ENCODE results near the gene SRRD.

Gene SRRD

GRCh38 chr22:26453216-26453615 lies 30.5 kb upstream of the SRRD start:
- DNase-seq (ENCODE audit: low read depth): no peak

- DNase-seq (ENCODE audit: low read depth): no peak
These were observed 29.7 kb upstream of the SRRD start for GRCh38 chr22:26453812-26454500.

GRCh38 chr22:26457661-26458272 lies 25.9 kb upstream of the SRRD start:
- DNase-seq (ENCODE audit: low read depth): no peak

GRCh38 chr22:26460202-26460601 lies 23.5 kb upstream of the SRRD start:
- DNase-seq (ENCODE audit: low read depth): no peak

- no peak for DNase-seq (ENCODE audit: low read depth)
These were observed 22.4 kb upstream of the SRRD start for GRCh38 chr22:26461188-26461810.

- DNase-seq (ENCODE audit: low read depth): no peak
These were observed 21.6 kb upstream of the SRRD start for GRCh38 chr22:26462051-26462450.

- DNase-seq (ENCODE audit: low read depth): no peak
These were observed 21.0 kb upstream of the SRRD start for GRCh38 chr22:26462641-26463040.

- DNase-seq (ENCODE audit: low read depth): no peak
These were observed 20.5 kb upstream of the SRRD start for GRCh38 chr22:26463101-26463661.

- no peak for DNase-seq (ENCODE audit: low read depth)
These were observed 20.0 kb upstream of the SRRD start for GRCh38 chr22:26463688-26464087.

GRCh38 chr22:26464312-26464711 lies 19.4 kb upstream of the SRRD start:
- DNase-seq (ENCODE audit: low read depth): no peak

- no peak for DNase-seq (ENCODE audit: low read depth)
These were observed 17.5 kb upstream of the SRRD start for GRCh38 chr22:26466196-26466595.

- no peak for DNase-seq (ENCODE audit: low read depth)
These were observed 12.9 kb upstream of the SRRD start for GRCh38 chr22:26470807-26471206.

- DNase-seq (ENCODE audit: low read depth): no peak
These were observed 12.2 kb upstream of the SRRD start for GRCh38 chr22:26471522-26471921.

GRCh38 chr22:26474682-26475081 lies 9.0 kb upstream of the SRRD start:
- no peak for DNase-seq (ENCODE audit: low read depth)

GRCh38 chr22:26476705-26477340 lies 6.9 kb upstream of the SRRD start:
- DNase-seq (ENCODE audit: low read depth): no peak

- DNase-seq (ENCODE audit: low read depth): no peak
These were observed 6.3 kb upstream of the SRRD start for GRCh38 chr22:26477341-26477731.

GRCh38 chr22:26479043-26479791 lies 4.5 kb upstream of the SRRD start:
- no peak for DNase-seq (ENCODE audit: low read depth)

GRCh38 chr22:26479792-26480610 lies 3.7 kb upstream of the SRRD start:
- no peak for DNase-seq (ENCODE audit: low read depth)

GRCh38 chr22:26480611-26480932 lies 3.1 kb upstream of the SRRD start:
- no peak for DNase-seq (ENCODE audit: low read depth)

GRCh38 chr22:26481112-26481693 lies 2.5 kb upstream of the SRRD start:
- no peak for DNase-seq (ENCODE audit: low read depth)

- DNase-seq (ENCODE audit: low read depth): no peak
These were observed 2.0 kb upstream of the SRRD start for GRCh38 chr22:26481694-26482093.
